H1 (cell line): ENCODE data around the gene MMP21. TPM values are rescaled to one million over a fixed set of nuclear protein-coding genes. Genes with fewer than 3 reads are reported as not detected.
A peak's percentile ranks its signal among the peaks of the same experiment; 100 is the strongest.

Source experiments
- CTCF ChIA-PET: fragments of 300-600 bp; sonication (Branson Sonifier 250); formaldehyde crosslinking; loops from one replicate; lab custom pipeline; 2021; ENCODE audit not compliant: partially characterized antibody; lab: Charles Lee
- POLR2A ChIA-PET: fragments of 300-600 bp; sonication (Branson Sonifier 250); formaldehyde crosslinking; loops from one replicate; lab custom pipeline; 2021; ENCODE audit warnings: inconsistent platforms; ENCODE audit not compliant: partially characterized antibody; lab: Charles Lee
- DNase-seq, 2 experiments: peaks; one replicate each; pipeline versions ENCODE4 v3.0.0 to v3.0.0-alpha.2; 2010 to 2022; ENCODE audit warnings: low spot score in 2 of 2, low read depth in 1 of 2, mixed read lengths in 1 of 2
- FAIRE-seq: peaks from 2 replicates; lab custom pipeline; 2011; peaks lifted over from hg19 to GRCh38; lab: Jason Lieb, UNC
- H2AFZ ChIP-seq: 2 replicates; pipeline ENCODE4 v1.8.1; 2012; ENCODE audit warnings: low read length, inconsistent platforms
- H2AK5ac ChIP-seq: 2 replicates; pipeline ENCODE4 v1.6.1; 2013; ENCODE audit warnings: low read depth, low read length
- H2BK120ac ChIP-seq: replicated peaks from 2 replicates; pipeline ENCODE3; 2013; ENCODE audit warnings: low read depth, low read length, inconsistent platforms
- H2BK12ac ChIP-seq: 2 replicates; pipeline ENCODE4 v1.6.1; 2013; ENCODE audit warnings: low read depth, low read length
- H2BK15ac ChIP-seq: 2 replicates; pipeline ENCODE4 v1.6.1; 2013; ENCODE audit warnings: low read length
- H2BK20ac ChIP-seq: 2 replicates; pipeline ENCODE4 v1.6.1; 2013; ENCODE audit warnings: low read length
- H2BK5ac ChIP-seq: 2 replicates; pipeline ENCODE4 v1.6.1; 2013; ENCODE audit warnings: low read depth, low read length
- H3K14ac ChIP-seq: 2 replicates; pipeline ENCODE4 v1.6.1; 2013; ENCODE audit warnings: inconsistent platforms; ENCODE audit not compliant: insufficient read length
- H3K18ac ChIP-seq: 2 replicates; pipeline ENCODE4 v1.6.1; 2013; ENCODE audit warnings: low read length; ENCODE audit errors: extremely low read depth
- H3K23ac ChIP-seq: 2 replicates; pipeline ENCODE4 v1.6.1; 2013; ENCODE audit warnings: inconsistent platforms; ENCODE audit not compliant: insufficient read length
- H3K23me2 ChIP-seq: 2 replicates; pipeline ENCODE4 v1.6.1; 2013; ENCODE audit warnings: low read depth, low read length
- H3K27ac ChIP-seq: 2 replicates; pipeline ENCODE4 v1.6.1; 2011; ENCODE audit warnings: low read depth, low read length, inconsistent platforms
- H3K27me3 ChIP-seq, 4 experiments: replicated peaks in 1 of 4; 1 replicate in 1 of 4; 2 replicates in 3 of 4; pipeline versions ENCODE4 v1.6.1 to v1.8.1; 2011 to 2013; ENCODE audit warnings: low read length in 3 of 4, mild to moderate bottlenecking in 3 of 4, inconsistent platforms in 2 of 4, mixed read lengths in 2 of 4, moderate library complexity in 1 of 4; ENCODE audit not compliant: control insufficient read depth in 3 of 4, insufficient read depth in 3 of 4; ENCODE audit errors: extremely low read depth in 1 of 4
- H3K36me3 ChIP-seq, 4 experiments: 2 replicates each; pipeline versions ENCODE4 v1.6.1 to v1.8.1; 2011 to 2013; ENCODE audit warnings: mild to moderate bottlenecking in 4 of 4, low read length in 3 of 4, moderate library complexity in 2 of 4, control low read depth in 1 of 4, inconsistent platforms in 1 of 4; ENCODE audit not compliant: insufficient read depth in 4 of 4, control insufficient read depth in 2 of 4
- H3K4ac ChIP-seq: replicated peaks from 2 replicates; pipeline ENCODE3; 2013; ENCODE audit warnings: low read length, low read depth, mixed read lengths, inconsistent platforms; ENCODE audit not compliant: insufficient read length
- H3K4me1 ChIP-seq, 4 experiments: replicated peaks in 1 of 4; 1 replicate in 1 of 4; 2 replicates in 3 of 4; pipeline versions ENCODE4 v1.6.1 to v1.8.1; 2011 to 2013; ENCODE audit warnings: low read length in 3 of 4, inconsistent platforms in 2 of 4, mixed read lengths in 1 of 4; ENCODE audit not compliant: insufficient read depth in 4 of 4, control insufficient read depth in 3 of 4
- H3K4me2 ChIP-seq, 2 experiments: 2 replicates each; pipeline versions ENCODE4 v1.6.1 to v1.8.1; 2011 to 2013; ENCODE audit warnings: low read depth in 2 of 2, low read length in 2 of 2, control low read depth in 1 of 2, inconsistent platforms in 1 of 2, mild to moderate bottlenecking in 1 of 2; ENCODE audit not compliant: insufficient read depth in 1 of 2
- H3K4me3 ChIP-seq, 4 experiments: fragments of 200-600, 300-600 bp in 1 of 4; sonication (generic), shearing (Covaris generic), sonication (Bioruptor Twin) in 1 of 4; 2 replicates each; pipeline versions ENCODE4 v1.5.1 to v1.8.1; 2011 to 2016; ENCODE audit warnings: low read length in 4 of 4, low read depth in 3 of 4, control low read depth in 2 of 4, inconsistent platforms in 2 of 4, mild to moderate bottlenecking in 2 of 4, mixed read lengths in 1 of 4, moderate library complexity in 1 of 4; ENCODE audit not compliant: insufficient read depth in 2 of 4; ENCODE audit errors: extremely low read depth in 1 of 4
- H3K56ac ChIP-seq: replicated peaks from 2 replicates; pipeline ENCODE3; 2013; ENCODE audit warnings: low read depth, mild to moderate bottlenecking, mixed read lengths, low read length, inconsistent platforms; ENCODE audit not compliant: insufficient read length
- H3K79me1 ChIP-seq: 2 replicates; pipeline ENCODE4 v1.6.1; 2013; ENCODE audit warnings: low read depth, low read length, control low read depth
- H3K79me2 ChIP-seq, 2 experiments: 2 replicates each; pipeline versions ENCODE4 v1.6.1 to v1.8.1; 2012 to 2013; ENCODE audit warnings: low read length in 2 of 2, mild to moderate bottlenecking in 2 of 2, inconsistent platforms in 1 of 2; ENCODE audit not compliant: insufficient read depth in 2 of 2, control insufficient read depth in 1 of 2
- H3K9ac ChIP-seq, 4 experiments: replicated peaks in 1 of 4; 1 replicate in 1 of 4; 2 replicates in 3 of 4; pipeline versions ENCODE4 v1.6.1 to v1.8.1; 2011 to 2013; ENCODE audit warnings: low read depth in 3 of 4, low read length in 3 of 4, control low read depth in 2 of 4, mild to moderate bottlenecking in 2 of 4, moderate library complexity in 2 of 4, inconsistent platforms in 1 of 4; ENCODE audit errors: extremely low read depth in 1 of 4
- H3K9me3 ChIP-seq, 2 experiments: 2 replicates each; pipeline versions ENCODE4 v1.6.1 to v1.8.1; 2012 to 2013; ENCODE audit warnings: mild to moderate bottlenecking in 2 of 2, moderate library complexity in 2 of 2, control low read depth in 1 of 2, inconsistent platforms in 1 of 2, low read depth in 1 of 2, low read length in 1 of 2, mixed read lengths in 1 of 2; ENCODE audit not compliant: insufficient read depth in 2 of 2
- H4K20me1 ChIP-seq, 2 experiments: replicated peaks in 1 of 2; 2 replicates each; pipeline versions ENCODE3 to v1.8.1; 2011 to 2013; ENCODE audit warnings: inconsistent platforms in 2 of 2, low read length in 2 of 2, mild to moderate bottlenecking in 1 of 2; ENCODE audit not compliant: insufficient read depth in 2 of 2, control insufficient read depth in 1 of 2
- H4K5ac ChIP-seq: 2 replicates; pipeline ENCODE4 v1.6.1; 2013; ENCODE audit warnings: low read length, low read depth, mixed read lengths, inconsistent platforms; ENCODE audit not compliant: insufficient read length
- H4K8ac ChIP-seq: 2 replicates; pipeline ENCODE4 v1.8.0; 2013; ENCODE audit warnings: mild to moderate bottlenecking, moderate library complexity, low read length, inconsistent platforms; ENCODE audit not compliant: insufficient read depth; ENCODE audit errors: extremely low read depth
- H4K91ac ChIP-seq: replicated peaks from 2 replicates; pipeline ENCODE3; 2013; ENCODE audit warnings: low read length, mixed read lengths, inconsistent platforms; ENCODE audit not compliant: insufficient read length
- POLR2A ChIP-seq, 2 experiments: IDR thresholded peaks; 1 replicate in 1 of 2; 2 replicates in 1 of 2; pipeline ENCODE4 v1.6.1; 2011; ENCODE audit warnings: low read depth in 2 of 2, low read length in 2 of 2, mild to moderate bottlenecking in 2 of 2; ENCODE audit errors: control extremely low read depth in 1 of 2
- WGBS, 2 experiments: shearing (Covaris generic) in 1 of 2; methylation state at CpG; one replicate each; pipeline versions ENCODE4 v1.1.6 to v1.1.7; 2013 to 2015; ENCODE audit warnings: low lambda C conversion rate in 2 of 2, mixed read lengths in 2 of 2, inconsistent platforms in 1 of 2, low coverage in 1 of 2, missing lambda C conversion rate in 1 of 2; ENCODE audit not compliant: insufficient replicate concordance in 2 of 2, insufficient coverage in 1 of 2, insufficient read length in 1 of 2; ENCODE audit errors: extremely low coverage in 1 of 2, missing lambda C conversion rate in 1 of 2; 5-methylcytosine and 5-hydroxymethylcytosine counted together
- polyA plus RNA-seq, 7 experiments: library from polyadenylated mRNA; depleted of rRNA in 3 of 7; stranded (reverse) in 5 of 7; unstranded in 2 of 7; fragments of >200 nt in 5 of 7; fragments of 200-250 nt in 2 of 7; gene quantifications; 1 replicate in 5 of 7; 2 replicates in 1 of 7; 4 replicates in 1 of 7; pipeline versions ENCODE4 v1.2.1 to v1.2.3, GENCODE V29; 2011 to 2013; ENCODE audit warnings: missing spikeins in 2 of 7, mixed read lengths in 2 of 7
- total RNA-seq: library from RNA; stranded (reverse); fragmentation: NEBNext Ultra II Directional; extraction: Animal tissue kit (Norgen Biotek cat#: 25700); gene quantifications from 2 replicates; pipeline ENCODE4 v1.2.1, GENCODE V29; 2021

The MMP21 gene
- total and polyA plus RNA-seq, 2 of the 8 experiments (the other 6 are each of a cell fraction or from before 2014, with no cell fraction given): not detected

- Histone ChIP-seq H3K56ac (no peak overlapping the region), H2AK5ac (no peak overlapping the region), H4K8ac (peak overlapping the region; percentile 16; the same call in 1 of the 2 replicates), H2BK5ac (no peak overlapping the region), H4K91ac (no peak overlapping the region), H3K79me1 (no peaks in the 10 kb centered on the region), H3K4me3 (no peak overlapping the region), H4K20me1 (no peaks in the 10 kb centered on the region), H3K79me2 (no peaks in the 10 kb centered on the region), H2BK12ac (no peak overlapping the region), H3K27ac (no peak overlapping the region), H3K23me2 (no peaks in the 10 kb centered on the region), H2BK20ac (no peak overlapping the region), H4K5ac (no peak overlapping the region), H3K36me3 (no peaks in the 10 kb centered on the region), H2BK15ac (no peak overlapping the region), H2BK120ac (no peak overlapping the region), H3K23ac (no peak overlapping the region), H3K18ac (no peak overlapping the region), H3K27me3 (no peaks in the 10 kb centered on the region), H3K9me3 (no peaks in the 10 kb centered on the region), H3K9ac (no peak overlapping the region), H3K4ac (no peak overlapping the region), H3K4me2 (no peak overlapping the region), H2AFZ (no peak overlapping the region), H3K14ac (no peak overlapping the region), H3K4me1 (no peaks in the 10 kb centered on the region)
- CTCF ChIA-PET: interaction anchor here (1.0 kb wide), 1 partner anchor 10 kb away, joined by 3 read pairs; no protein-coding TSS in a partner anchor
- DNase-seq (no peak), FAIRE-seq (no peak)
- TF ChIP-seq POLR2A (IDR thresholded peaks at IDR 0.05; ENCODE audit: control extremely low read depth in 1 of 2, low read depth in 2 of 2, low read length in 2 of 2): no peak
- 94% methylated on average over 30 of the region's 32 CpGs; no CpG with 5 or more reads in 1 of the 2 experiments for WGBS, 2 experiments
- POLR2A ChIA-PET: no interaction called here
These were observed 935 bp downstream of the MMP21 start for GRCh38 chr10:125774581-125775191.
